GM12892 (cell line): ENCODE results near the gene C11orf16.

Experiments
- POLR2A ChIP-seq: IDR thresholded peaks from 2 replicates; pipeline ENCODE4 v1.6.1; 2011; ENCODE audit warnings: low read depth, low read length, control low read depth
- POLR2AphosphoS5 ChIP-seq: IDR thresholded peaks from 2 replicates; pipeline ENCODE4 v1.6.1; 2011; ENCODE audit warnings: low read depth, low read length, control low read depth
- TAF1 ChIP-seq: IDR thresholded peaks from 2 replicates; pipeline ENCODE4 v1.6.1; 2011; ENCODE audit warnings: low read depth, mild to moderate bottlenecking, control low read depth, low read length, borderline replicate concordance

- TF ChIP-seq POLR2A: no peak
- TF ChIP-seq POLR2AphosphoS5: no peak
- TF ChIP-seq TAF1: no peak
These were observed 24.6 kb downstream of the C11orf16 start for GRCh38 chr11:8908099-8908498.
